ENCODE results near the gene EXD1. TPM values are rescaled to one million over a fixed set of nuclear protein-coding genes. Genes with fewer than 3 reads are reported as not detected.

Gene EXD1
- total RNA-seq, 1 donor, result not detected

DNA sequence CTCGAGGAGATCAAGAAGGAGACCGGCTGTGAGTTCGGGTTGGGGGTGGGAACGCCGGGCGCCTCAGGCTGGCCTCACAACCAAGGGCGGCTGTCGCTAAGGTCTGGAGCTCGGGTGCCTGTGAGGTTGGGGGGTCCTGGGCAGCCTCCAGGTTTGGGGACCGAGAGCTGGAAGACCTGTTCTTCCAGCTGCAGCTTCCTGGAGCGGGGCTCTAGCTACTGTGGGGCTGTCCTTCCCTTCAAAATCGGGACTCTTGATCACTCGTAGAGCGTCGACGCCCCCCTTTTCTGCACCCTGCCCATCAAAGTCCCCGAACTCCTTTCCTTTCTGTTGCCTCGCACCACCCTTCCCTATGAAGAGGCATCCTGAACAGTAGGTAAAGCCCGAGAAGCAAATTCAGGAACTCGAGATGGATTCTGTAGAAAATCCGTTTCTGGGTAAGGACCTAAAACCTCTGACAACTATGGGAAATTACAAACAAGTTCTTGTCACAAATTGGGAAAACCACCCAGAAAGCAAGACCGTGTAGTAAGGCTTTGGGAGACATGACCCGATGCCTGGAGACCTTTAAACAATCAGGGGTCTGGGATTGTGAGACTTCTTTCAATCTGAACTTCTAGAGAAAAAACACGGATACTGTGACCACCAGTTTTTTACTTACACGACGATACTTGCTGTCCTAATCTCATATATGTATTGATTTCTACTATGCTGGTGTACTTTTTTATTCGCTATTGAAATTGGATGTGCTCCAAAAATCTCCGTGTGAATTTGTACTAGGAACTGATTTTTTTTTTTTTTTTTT is 1.1 kb upstream of the EXD1 start:
- peak; percentile 21 for DNase-seq (ENCODE audit: low read depth)
- H3K4me3 ChIP-seq (ENCODE audit: low read depth, low read length), result peak overlapping the region; percentile 97
- TF ChIP-seq, protein P1, sequence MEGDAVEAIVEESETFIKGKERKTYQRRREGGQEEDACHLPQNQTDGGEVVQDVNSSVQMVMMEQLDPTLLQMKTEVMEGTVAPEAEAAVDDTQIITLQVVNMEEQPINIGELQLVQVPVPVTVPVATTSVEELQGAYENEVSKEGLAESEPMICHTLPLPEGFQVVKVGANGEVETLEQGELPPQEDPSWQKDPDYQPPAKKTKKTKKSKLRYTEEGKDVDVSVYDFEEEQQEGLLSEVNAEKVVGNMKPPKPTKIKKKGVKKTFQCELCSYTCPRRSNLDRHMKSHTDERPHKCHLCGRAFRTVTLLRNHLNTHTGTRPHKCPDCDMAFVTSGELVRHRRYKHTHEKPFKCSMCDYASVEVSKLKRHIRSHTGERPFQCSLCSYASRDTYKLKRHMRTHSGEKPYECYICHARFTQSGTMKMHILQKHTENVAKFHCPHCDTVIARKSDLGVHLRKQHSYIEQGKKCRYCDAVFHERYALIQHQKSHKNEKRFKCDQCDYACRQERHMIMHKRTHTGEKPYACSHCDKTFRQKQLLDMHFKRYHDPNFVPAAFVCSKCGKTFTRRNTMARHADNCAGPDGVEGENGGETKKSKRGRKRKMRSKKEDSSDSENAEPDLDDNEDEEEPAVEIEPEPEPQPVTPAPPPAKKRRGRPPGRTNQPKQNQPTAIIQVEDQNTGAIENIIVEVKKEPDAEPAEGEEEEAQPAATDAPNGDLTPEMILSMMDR (IDR thresholded peaks at IDR 0.05; ENCODE audit: insufficient read depth, low read length), result no peak

DNA sequence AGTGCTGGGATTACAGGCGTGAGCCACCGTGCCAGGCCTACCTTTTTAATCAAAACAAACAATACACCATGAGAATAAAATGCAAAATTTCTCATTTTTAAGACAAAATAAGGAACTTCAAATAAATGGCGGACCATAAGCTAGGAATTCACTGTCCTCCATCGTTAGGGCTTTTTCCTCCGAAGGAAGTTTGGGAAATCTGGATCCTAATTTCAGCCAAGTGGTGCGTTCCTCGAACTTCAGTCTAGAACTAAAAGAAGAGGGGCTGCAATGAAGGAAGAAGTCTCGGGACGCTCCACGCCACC is 260 bp downstream of the EXD1 start:
- peak overlapping the region; percentile 66 for H3K4me3 ChIP-seq (ENCODE audit: low read depth, low read length)
- TF ChIP-seq, protein P1 (IDR thresholded peaks at IDR 0.05; ENCODE audit: insufficient read depth, low read length), result no peak
- no peak for DNase-seq (ENCODE audit: low read depth)

DNA sequence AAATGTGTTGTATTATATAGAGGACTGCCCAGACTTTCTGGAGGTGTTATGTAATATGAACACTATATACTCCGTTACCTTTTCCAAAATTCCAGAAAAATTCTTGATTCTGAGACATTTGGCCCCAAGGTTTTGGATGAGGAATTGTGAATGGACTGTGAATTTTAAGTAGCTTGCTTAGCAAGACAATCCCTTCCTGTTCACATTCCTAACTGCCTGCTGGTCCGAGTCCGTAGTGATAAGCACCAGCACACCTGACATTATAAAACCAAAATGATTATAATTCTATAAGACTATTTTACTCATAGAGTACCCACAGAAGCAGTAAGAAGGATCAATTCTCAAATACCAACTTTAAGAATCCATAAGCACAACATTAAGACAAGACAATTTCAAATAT is 11.2 kb downstream of the EXD1 start:
- TF ChIP-seq, protein P1 (IDR thresholded peaks at IDR 0.05; ENCODE audit: insufficient read depth, low read length), result no peak
- no peak overlapping the region for H3K4me3 ChIP-seq (ENCODE audit: low read depth, low read length)
- DNase-seq (ENCODE audit: low read depth), result no peak

DNA sequence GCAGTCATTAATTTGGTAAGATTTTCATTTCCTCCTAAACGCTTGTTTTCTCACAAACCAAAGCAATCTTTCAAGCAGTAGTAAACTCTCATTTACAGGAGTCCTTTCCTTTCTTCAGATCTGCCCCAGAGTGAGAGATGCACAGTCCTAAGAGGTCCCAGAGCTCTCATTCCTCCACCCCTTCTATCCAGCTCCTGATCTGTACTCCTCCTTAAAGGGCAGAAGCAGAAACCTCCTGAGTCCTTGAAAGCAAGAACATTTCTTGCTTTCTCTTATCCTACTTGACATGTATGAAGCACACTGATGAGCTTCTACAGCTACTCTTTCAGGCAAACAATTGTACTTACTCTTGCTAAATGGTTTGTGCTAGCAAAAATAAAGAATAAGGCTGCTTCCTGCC is 11.7 kb downstream of the EXD1 start:
- TF ChIP-seq, protein P1 (IDR thresholded peaks at IDR 0.05; ENCODE audit: insufficient read depth, low read length), result no peak
- no peak overlapping the region for H3K4me3 ChIP-seq (ENCODE audit: low read depth, low read length)
- DNase-seq (ENCODE audit: low read depth), result no peak

DNA sequence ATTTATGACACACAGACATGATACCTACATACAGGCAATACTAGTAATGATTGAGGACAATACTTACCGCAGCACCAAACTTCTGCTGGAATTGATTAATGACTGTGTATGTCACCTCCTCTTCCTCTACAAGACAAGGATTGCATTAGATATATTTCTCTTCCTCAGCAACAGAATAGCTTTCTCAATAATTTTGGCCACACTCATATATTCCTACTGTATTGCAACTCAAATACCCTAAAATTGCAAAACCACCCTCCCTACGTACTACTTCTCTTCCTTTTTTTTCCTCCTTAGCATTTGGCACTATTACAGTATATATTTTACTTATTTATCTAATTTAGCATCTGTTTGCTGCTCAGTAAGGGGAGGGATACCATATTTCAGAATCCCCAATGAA is 14.8 kb downstream of the EXD1 start:
- TF ChIP-seq, protein P1 (IDR thresholded peaks at IDR 0.05; ENCODE audit: insufficient read depth, low read length), result no peak
- no peak for DNase-seq (ENCODE audit: low read depth)
- H3K4me3 ChIP-seq (ENCODE audit: low read depth, low read length), result no peak overlapping the region

DNA sequence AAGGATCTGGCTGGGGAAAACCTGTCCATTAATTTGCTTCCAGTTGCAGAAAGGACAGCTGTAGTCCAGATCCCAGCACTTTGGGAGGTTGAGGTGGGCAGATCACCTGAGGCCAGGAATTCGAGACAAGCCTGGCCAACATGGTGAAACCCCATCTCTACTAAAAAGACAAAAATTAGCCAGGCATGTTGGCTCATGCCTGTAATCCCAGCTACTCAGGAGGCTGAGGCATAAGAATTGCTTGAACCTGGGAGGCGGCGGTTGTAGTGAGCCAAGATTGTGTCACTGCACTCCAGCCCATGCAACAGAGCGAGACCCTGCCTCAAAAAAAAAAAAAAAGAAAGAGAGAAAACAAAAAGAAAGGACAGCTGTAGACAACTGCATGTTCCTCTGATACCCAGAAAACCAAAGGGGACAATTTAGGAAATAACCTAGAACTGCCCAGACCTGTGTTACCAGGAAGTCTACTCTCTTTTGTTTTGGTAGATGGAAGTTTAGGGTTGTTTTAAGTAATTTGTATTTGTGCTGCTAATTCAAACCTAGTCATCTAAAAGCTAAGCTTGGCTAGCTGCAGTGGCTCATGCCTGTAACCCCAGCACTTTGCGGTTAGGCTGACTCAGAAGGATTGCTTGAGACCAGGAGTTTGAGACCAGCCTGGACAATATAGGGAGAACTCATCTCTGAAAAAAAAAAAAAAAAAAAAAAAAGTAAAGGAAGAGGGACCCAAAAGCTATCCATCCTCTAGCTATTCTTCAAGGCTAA is 22.7 kb downstream of the EXD1 start:
- no peak overlapping the region for H3K4me3 ChIP-seq (ENCODE audit: low read depth, low read length)
- TF ChIP-seq, protein P1 (IDR thresholded peaks at IDR 0.05; ENCODE audit: insufficient read depth, low read length), result no peak
- peak; percentile 41 for DNase-seq (ENCODE audit: low read depth)

Data from fibroblast of the aortic adventitia (primary cell).